GM18526 (cell line): ENCODE data around the gene ATP1B1.
A peak's percentile ranks its signal among the peaks of the same experiment; 100 is the strongest.

Experiments used
- POLR2A ChIP-seq: IDR thresholded peaks from 3 replicates; pipeline ENCODE4 v1.6.1; 2011; ENCODE audit not compliant: insufficient read length; ENCODE audit errors: extremely low read depth

Gene ATP1B1

GRCh38 chr1:169106095-169106920, at the start of gene ATP1B1:
ATP1B1 (plus strand) TSS chr1:169106690; CDS start chr1:169106830, 140 bp downstream.
- TF ChIP-seq POLR2A, result peak; percentile 98

GRCh38 chr1:169059421-169059820, 47.1 kb upstream of the ATP1B1 start:
- no peak for TF ChIP-seq POLR2A

GRCh38 chr1:169060043-169060722, 46.3 kb upstream of the ATP1B1 start:
- TF ChIP-seq POLR2A, result no peak

GRCh38 chr1:169060919-169061639, 45.4 kb upstream of the ATP1B1 start:
- no peak for TF ChIP-seq POLR2A

GRCh38 chr1:169062152-169062551, 44.3 kb upstream of the ATP1B1 start:
- TF ChIP-seq POLR2A, result no peak

GRCh38 chr1:169064103-169064502, 42.4 kb upstream of the ATP1B1 start:
- TF ChIP-seq POLR2A, result no peak

GRCh38 chr1:169070547-169070946, 35.9 kb upstream of the ATP1B1 start:
- TF ChIP-seq POLR2A, result no peak

- TF ChIP-seq POLR2A, result no peak
Measured at GRCh38 chr1:169070958-169071357, 35.5 kb upstream of the ATP1B1 start.

- no peak for TF ChIP-seq POLR2A
Measured at GRCh38 chr1:169072945-169073725, 33.4 kb upstream of the ATP1B1 start.

- no peak for TF ChIP-seq POLR2A
Measured at GRCh38 chr1:169078163-169078883, 28.2 kb upstream of the ATP1B1 start.

- TF ChIP-seq POLR2A, result no peak
Measured at GRCh38 chr1:169081503-169082123, 24.9 kb upstream of the ATP1B1 start.

- no peak for TF ChIP-seq POLR2A
Measured at GRCh38 chr1:169085911-169086310, 20.6 kb upstream of the ATP1B1 start.

GRCh38 chr1:169086603-169087455, 19.7 kb upstream of the ATP1B1 start:
- no peak for TF ChIP-seq POLR2A
